Osteoblast (primary cell): Measurements from ENCODE around the gene ZDHHC13. TPM values are rescaled to one million over a fixed set of nuclear protein-coding genes. Genes with fewer than 3 reads are reported as not detected.
"Not testable (repeated sequence)": the region's sequence is repeated elsewhere in the genome, so short reads cannot be mapped to it uniquely, and the experiment has no call there.

Source experiments
- DNase-seq: peaks from one replicate; pipeline ENCODE4 v3.0.0; 2011; ENCODE audit warnings: low spot score, mixed read lengths; ENCODE audit not compliant: insufficient read length; ENCODE audit errors: missing footprints
- H2AFZ ChIP-seq: 2 replicates; pipeline ENCODE4 v1.6.0; 2011; ENCODE audit warnings: mild to moderate bottlenecking, low read length
- H3K27ac ChIP-seq: 2 replicates; pipeline ENCODE4 v1.5.1; 2011; ENCODE audit warnings: mild to moderate bottlenecking, low read depth, low read length, moderate library complexity
- H3K27me3 ChIP-seq: 2 replicates; pipeline ENCODE4 v1.6.0; 2012; ENCODE audit warnings: mild to moderate bottlenecking, control low read depth, inconsistent platforms, low read length, moderate library complexity; ENCODE audit not compliant: insufficient read depth
- H3K36me3 ChIP-seq: 2 replicates; pipeline ENCODE4 v1.5.1; 2011; ENCODE audit warnings: mild to moderate bottlenecking, low read length, control low read depth, moderate library complexity; ENCODE audit not compliant: insufficient read depth
- H3K4me1 ChIP-seq: 2 replicates; pipeline ENCODE4 v1.5.1; 2011; ENCODE audit warnings: mild to moderate bottlenecking, low read length, control low read depth, moderate library complexity; ENCODE audit not compliant: insufficient read depth
- H3K4me2 ChIP-seq: 2 replicates; pipeline ENCODE4 v1.6.0; 2011; ENCODE audit warnings: mild to moderate bottlenecking, low read length; ENCODE audit not compliant: insufficient read depth
- H3K4me3 ChIP-seq: fragments of 200-600 bp; sonication (generic); 3 replicates; pipeline ENCODE4 v1.5.1; 2012; ENCODE audit warnings: mild to moderate bottlenecking, low read length, inconsistent platforms; ENCODE audit not compliant: insufficient read depth
- H3K79me2 ChIP-seq: 2 replicates; pipeline ENCODE4 v1.6.0; 2012; ENCODE audit warnings: mild to moderate bottlenecking, low read length, control low read depth, inconsistent platforms; ENCODE audit not compliant: insufficient read depth
- H3K9me3 ChIP-seq: 2 replicates; pipeline ENCODE4 v1.5.1; 2011; ENCODE audit warnings: low read depth, low read length, control low read depth
- H4K20me1 ChIP-seq: 2 replicates; pipeline ENCODE4 v1.6.0; 2012; ENCODE audit warnings: mild to moderate bottlenecking, low read length, control low read depth; ENCODE audit not compliant: insufficient read depth
- CTCF ChIP-seq: IDR thresholded peaks from 2 replicates; pipeline ENCODE4 v1.5.1; 2011; ENCODE audit warnings: mild to moderate bottlenecking, low read depth, low read length, moderate library complexity; ENCODE audit errors: extremely low read depth
- total RNA-seq: library from RNA; depleted of rRNA; stranded (reverse); fragments of >200 nt; gene quantifications from 2 replicates; pipeline ENCODE4 v1.2.3, GENCODE V29; 2012

The ZDHHC13 gene
- total RNA-seq, 1 donor = 16.6 TPM

- H3K36me3 ChIP-seq = peaks cover 5% of the 10 kb centered on the region
- no peak for DNase-seq
- peaks cover 10% of the 10 kb centered on the region for H4K20me1 ChIP-seq
- no peaks in the 10 kb centered on the region for H3K27me3 ChIP-seq
- H3K79me2 ChIP-seq = peaks cover 31% of the 10 kb centered on the region
- no peaks in the 10 kb centered on the region for H3K9me3 ChIP-seq
- H3K4me2 ChIP-seq = no peak overlapping the region
- peaks cover 6% of the 10 kb centered on the region for H3K4me1 ChIP-seq
- no peak overlapping the region for H2AFZ ChIP-seq
- no peak overlapping the region for H3K4me3 ChIP-seq
- H3K27ac ChIP-seq = no peak overlapping the region
- no peak for TF ChIP-seq CTCF
These were observed 6.1 kb downstream of the ZDHHC13 start for GRCh38 chr11:19122960-19123615.

DNA sequence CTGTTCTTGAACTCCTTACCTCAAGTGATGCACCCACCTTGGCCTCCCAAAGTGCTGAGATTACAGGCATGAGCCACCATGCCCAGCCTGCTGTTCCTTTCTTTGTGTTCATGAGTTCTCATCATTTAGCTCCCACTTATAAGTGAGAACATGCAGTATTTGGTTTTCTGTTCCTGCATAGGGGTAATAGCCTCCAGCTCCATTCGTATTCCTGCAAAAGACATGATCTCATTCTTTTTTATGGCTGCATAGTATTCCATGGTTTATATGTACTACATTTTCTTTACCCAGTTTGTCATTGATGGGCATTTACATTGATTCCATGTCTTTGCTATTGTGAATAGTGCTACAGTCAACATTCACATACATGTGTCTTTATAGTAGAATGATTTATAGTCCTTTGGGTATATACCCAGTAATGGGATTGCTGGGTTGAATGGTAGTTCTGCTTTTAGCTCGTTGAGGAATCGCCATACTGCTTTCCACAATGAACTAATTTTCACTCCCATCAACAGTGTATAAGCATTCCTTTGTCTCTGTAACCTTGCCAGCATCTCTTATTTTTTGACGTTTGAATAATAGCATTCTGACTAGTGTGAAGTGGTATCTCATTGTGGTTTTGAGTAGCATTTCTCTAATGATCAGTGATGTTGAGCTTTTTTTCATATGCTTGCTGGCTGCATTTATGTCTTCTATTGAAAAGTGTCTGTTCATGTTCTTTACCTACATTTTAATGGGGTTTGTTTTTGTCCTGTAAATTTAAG lies 9.8 kb downstream of the ZDHHC13 start:
- H3K9me3 ChIP-seq, H3K27me3 ChIP-seq, H4K20me1 ChIP-seq, DNase-seq, H3K36me3 ChIP-seq, H3K27ac ChIP-seq, H3K4me2 ChIP-seq, H2AFZ ChIP-seq, H3K4me1 ChIP-seq, H3K4me3 ChIP-seq: not testable (repeated sequence)
- peaks cover 17% of the 10 kb centered on the region for H3K79me2 ChIP-seq

GRCh38 chr11:19134004-19134403 lies 17.0 kb downstream of the ZDHHC13 start:
- DNase-seq = no peak
- Histone ChIP-seq H3K4me2 (no peak overlapping the region), H3K79me2 (peaks cover 5% of the 10 kb centered on the region), H3K27ac (no peak overlapping the region), H3K27me3 (no peaks in the 10 kb centered on the region), H2AFZ (no peak overlapping the region), H3K4me3 (no peak overlapping the region), H3K9me3 (no peaks in the 10 kb centered on the region), H3K4me1 (no peaks in the 10 kb centered on the region), H3K36me3 (no peaks in the 10 kb centered on the region), H4K20me1 (no peaks in the 10 kb centered on the region)
- TF ChIP-seq CTCF = no peak

DNA sequence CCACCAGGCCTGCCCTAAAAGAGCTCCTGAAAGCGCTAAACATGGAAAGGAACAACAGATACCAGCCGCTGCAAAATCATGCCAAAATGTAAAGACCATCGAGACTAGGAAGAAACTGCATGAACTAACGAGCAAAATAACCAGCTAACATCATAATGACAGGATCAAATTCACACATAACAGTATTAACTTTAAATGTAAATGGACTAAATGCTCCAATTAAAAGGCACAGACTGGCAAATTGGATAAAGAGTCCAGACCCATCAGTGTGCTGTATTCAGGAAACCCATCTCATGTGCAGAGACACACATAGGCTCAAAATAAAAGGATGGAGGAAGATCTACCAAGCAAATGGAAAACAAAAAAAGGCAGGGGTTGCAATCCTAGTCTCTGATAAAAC lies 19.9 kb downstream of the ZDHHC13 start:
- not testable (repeated sequence) for DNase-seq, H4K20me1 ChIP-seq, H3K4me3 ChIP-seq, H3K4me1 ChIP-seq, H3K4me2 ChIP-seq, H3K36me3 ChIP-seq, H3K27me3 ChIP-seq, H2AFZ ChIP-seq, H3K9me3 ChIP-seq, H3K27ac ChIP-seq, H3K79me2 ChIP-seq

DNA sequence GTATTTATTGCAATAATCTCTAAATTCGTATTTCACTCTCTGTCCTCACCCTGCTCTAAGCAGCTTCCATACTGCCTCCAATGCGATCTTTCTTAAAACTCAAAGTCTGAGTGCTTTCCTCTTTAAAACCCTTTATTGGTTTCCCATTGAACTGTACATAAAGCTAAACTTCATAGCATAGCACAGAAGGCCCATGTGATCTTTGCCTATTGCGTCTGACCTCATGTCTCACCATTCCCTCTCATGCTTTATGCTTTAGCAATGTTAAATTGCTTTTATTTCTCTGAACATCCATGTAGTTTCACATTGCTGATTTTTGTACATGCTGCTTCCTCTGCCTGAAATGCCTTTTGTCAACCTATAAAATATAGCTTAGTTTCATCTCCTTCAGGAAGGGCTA lies 28.4 kb downstream of the ZDHHC13 start:
- Histone ChIP-seq H3K36me3 (peaks cover 7% of the 10 kb centered on the region), H3K4me3 (no peak overlapping the region), H2AFZ (no peak overlapping the region), H3K27me3 (no peaks in the 10 kb centered on the region), H3K9me3 (no peaks in the 10 kb centered on the region), H3K27ac (no peak overlapping the region), H3K4me1 (no peaks in the 10 kb centered on the region), H3K4me2 (no peak overlapping the region), H3K79me2 (no peaks in the 10 kb centered on the region), H4K20me1 (no peaks in the 10 kb centered on the region)
- DNase-seq = no peak
- TF ChIP-seq CTCF = no peak
